ENCODE measurements around the gene TMEM213. TPM values are rescaled to one million over a fixed set of nuclear protein-coding genes. Genes with fewer than 3 reads are reported as not detected.

The TMEM213 gene
- total and polyA plus RNA-seq, 9 donors, result 0.04 to 0.18 (median 0.10) TPM; not detected in 1

- 70% methylated on average over 5 of the region's 5 CpGs for WGBS (ENCODE audit: insufficient coverage)
- Histone ChIP-seq H3K27ac (ENCODE audit: low read length) (no peak overlapping the region), H3K4me1 (ENCODE audit: control insufficient read depth, insufficient read depth, low read length) (no peaks in the 10 kb centered on the region), H3K27me3 (ENCODE audit: control insufficient read depth, insufficient read depth, low read length) (no peaks in the 10 kb centered on the region), H3K9me3 (replicated peaks; ENCODE audit: control insufficient read depth, low read depth, low read length) (no peaks in the 10 kb centered on the region), H3K4me3 (ENCODE audit: low read length) (no peak overlapping the region), H3K36me3 (ENCODE audit: control insufficient read depth, insufficient read depth, low read length) (peaks cover 9% of the 10 kb centered on the region)
- no peak for DNase-seq
These were observed 54.7 kb downstream of the TMEM213 start for GRCh38 chr7:138852469-138852868.

GRCh38 chr7:138853448-138853847, 55.7 kb downstream of the TMEM213 start:
- peaks cover 3% of the 10 kb centered on the region for H3K9me3 ChIP-seq (replicated peaks; ENCODE audit: control insufficient read depth, low read depth, low read length)
- H3K36me3 ChIP-seq (ENCODE audit: control insufficient read depth, insufficient read depth, low read length), result peaks cover 9% of the 10 kb centered on the region
- no peaks in the 10 kb centered on the region for H3K27me3 ChIP-seq (ENCODE audit: control insufficient read depth, insufficient read depth, low read length)
- no peaks in the 10 kb centered on the region for H3K4me1 ChIP-seq (ENCODE audit: control insufficient read depth, insufficient read depth, low read length)
- WGBS (ENCODE audit: insufficient coverage), result no CpG with 5 or more reads among the region's 3 CpGs
- DNase-seq, result no peak
- H3K27ac ChIP-seq (ENCODE audit: low read length), result no peak overlapping the region
- H3K4me3 ChIP-seq (ENCODE audit: low read length), result no peak overlapping the region

- Histone ChIP-seq H3K4me1 (ENCODE audit: control insufficient read depth, insufficient read depth, low read length) (no peaks in the 10 kb centered on the region), H3K4me3 (ENCODE audit: low read length) (no peak overlapping the region), H3K27me3 (ENCODE audit: control insufficient read depth, insufficient read depth, low read length) (no peaks in the 10 kb centered on the region), H3K9me3 (replicated peaks; ENCODE audit: control insufficient read depth, low read depth, low read length) (peaks cover 3% of the 10 kb centered on the region), H3K36me3 (ENCODE audit: control insufficient read depth, insufficient read depth, low read length) (peaks cover 9% of the 10 kb centered on the region), H3K27ac (ENCODE audit: low read length) (no peak overlapping the region)
- no peak for DNase-seq
- 83% methylated on average over 1 of the region's 5 CpGs for WGBS (ENCODE audit: insufficient coverage)
These were observed 56.4 kb downstream of the TMEM213 start for GRCh38 chr7:138854115-138854645.

- H3K4me3 ChIP-seq (ENCODE audit: low read length), result no peak overlapping the region
- peaks cover 14% of the 10 kb centered on the region for H3K36me3 ChIP-seq (ENCODE audit: control insufficient read depth, insufficient read depth, low read length)
- H3K27me3 ChIP-seq (ENCODE audit: control insufficient read depth, insufficient read depth, low read length), result no peaks in the 10 kb centered on the region
- peaks cover 3% of the 10 kb centered on the region for H3K9me3 ChIP-seq (replicated peaks; ENCODE audit: control insufficient read depth, low read depth, low read length)
- H3K4me1 ChIP-seq (ENCODE audit: control insufficient read depth, insufficient read depth, low read length), result no peaks in the 10 kb centered on the region
- H3K27ac ChIP-seq (ENCODE audit: low read length), result no peak overlapping the region
- no peak for DNase-seq
These were observed 59.9 kb downstream of the TMEM213 start for GRCh38 chr7:138857728-138858127.

GRCh38 chr7:138861051-138861450, 63.3 kb downstream of the TMEM213 start:
- 96% methylated on average over 16 of the region's 16 CpGs for WGBS (ENCODE audit: insufficient coverage)
- no peak overlapping the region for H3K27ac ChIP-seq (ENCODE audit: low read length)
- H3K4me1 ChIP-seq (ENCODE audit: control insufficient read depth, insufficient read depth, low read length), result no peaks in the 10 kb centered on the region
- no peak overlapping the region for H3K4me3 ChIP-seq (ENCODE audit: low read length)
- peaks cover 3% of the 10 kb centered on the region for H3K9me3 ChIP-seq (replicated peaks; ENCODE audit: control insufficient read depth, low read depth, low read length)
- H3K27me3 ChIP-seq (ENCODE audit: control insufficient read depth, insufficient read depth, low read length), result no peaks in the 10 kb centered on the region
- DNase-seq, result no peak
- H3K36me3 ChIP-seq (ENCODE audit: control insufficient read depth, insufficient read depth, low read length), result peaks cover 21% of the 10 kb centered on the region

- H3K9me3 ChIP-seq (replicated peaks; ENCODE audit: control insufficient read depth, low read depth, low read length), result no peaks in the 10 kb centered on the region
- DNase-seq, result no peak
- no peak overlapping the region for H3K27ac ChIP-seq (ENCODE audit: low read length)
- no peaks in the 10 kb centered on the region for H3K27me3 ChIP-seq (ENCODE audit: control insufficient read depth, insufficient read depth, low read length)
- WGBS (ENCODE audit: insufficient coverage), result 90% methylated on average over 9 of the region's 9 CpGs
- no peaks in the 10 kb centered on the region for H3K4me1 ChIP-seq (ENCODE audit: control insufficient read depth, insufficient read depth, low read length)
- H3K4me3 ChIP-seq (ENCODE audit: low read length), result no peak overlapping the region
- H3K36me3 ChIP-seq (ENCODE audit: control insufficient read depth, insufficient read depth, low read length), result peaks cover 45% of the 10 kb centered on the region
These were observed 66.1 kb downstream of the TMEM213 start for GRCh38 chr7:138863931-138864330.

- H3K27ac ChIP-seq (ENCODE audit: low read length), result no peak overlapping the region
- H3K36me3 ChIP-seq (ENCODE audit: control insufficient read depth, insufficient read depth, low read length), result peaks cover 47% of the 10 kb centered on the region
- H3K27me3 ChIP-seq (ENCODE audit: control insufficient read depth, insufficient read depth, low read length), result no peaks in the 10 kb centered on the region
- no peaks in the 10 kb centered on the region for H3K9me3 ChIP-seq (replicated peaks; ENCODE audit: control insufficient read depth, low read depth, low read length)
- H3K4me1 ChIP-seq (ENCODE audit: control insufficient read depth, insufficient read depth, low read length), result no peaks in the 10 kb centered on the region
- no CpG with 5 or more reads among the region's 3 CpGs for WGBS (ENCODE audit: insufficient coverage)
- no peak overlapping the region for H3K4me3 ChIP-seq (ENCODE audit: low read length)
- no peak for DNase-seq
These were observed 66.9 kb downstream of the TMEM213 start for GRCh38 chr7:138864667-138865066.

- H3K27me3 ChIP-seq (ENCODE audit: control insufficient read depth, insufficient read depth, low read length), result no peaks in the 10 kb centered on the region
- 66% methylated on average over 3 of the region's 4 CpGs for WGBS (ENCODE audit: insufficient coverage)
- H3K4me1 ChIP-seq (ENCODE audit: control insufficient read depth, insufficient read depth, low read length), result no peaks in the 10 kb centered on the region
- peaks cover 51% of the 10 kb centered on the region for H3K36me3 ChIP-seq (ENCODE audit: control insufficient read depth, insufficient read depth, low read length)
- H3K4me3 ChIP-seq (ENCODE audit: low read length), result no peak overlapping the region
- no peak for DNase-seq
- no peaks in the 10 kb centered on the region for H3K9me3 ChIP-seq (replicated peaks; ENCODE audit: control insufficient read depth, low read depth, low read length)
- no peak overlapping the region for H3K27ac ChIP-seq (ENCODE audit: low read length)
These were observed 68.0 kb downstream of the TMEM213 start for GRCh38 chr7:138865843-138866242.

GRCh38 chr7:138866353-138866752, 68.6 kb downstream of the TMEM213 start:
- 86% methylated on average over 1 of the region's 9 CpGs for WGBS (ENCODE audit: insufficient coverage)
- Histone ChIP-seq H3K27me3 (ENCODE audit: control insufficient read depth, insufficient read depth, low read length) (no peaks in the 10 kb centered on the region), H3K9me3 (replicated peaks; ENCODE audit: control insufficient read depth, low read depth, low read length) (no peaks in the 10 kb centered on the region), H3K27ac (ENCODE audit: low read length) (no peak overlapping the region), H3K4me3 (ENCODE audit: low read length) (no peak overlapping the region), H3K4me1 (ENCODE audit: control insufficient read depth, insufficient read depth, low read length) (no peaks in the 10 kb centered on the region), H3K36me3 (ENCODE audit: control insufficient read depth, insufficient read depth, low read length) (peaks cover 50% of the 10 kb centered on the region)
- DNase-seq, result no peak

- 95% methylated on average over 18 of the region's 19 CpGs for WGBS (ENCODE audit: insufficient coverage)
These were observed 70.0 kb downstream of the TMEM213 start for GRCh38 chr7:138867744-138868143.

GRCh38 chr7:138868711-138869110, 70.9 kb downstream of the TMEM213 start:
- no peaks in the 10 kb centered on the region for H3K9me3 ChIP-seq (replicated peaks; ENCODE audit: control insufficient read depth, low read depth, low read length)
- no peak overlapping the region for H3K4me3 ChIP-seq (ENCODE audit: low read length)
- no peaks in the 10 kb centered on the region for H3K27me3 ChIP-seq (ENCODE audit: control insufficient read depth, insufficient read depth, low read length)
- WGBS (ENCODE audit: insufficient coverage), result 89% methylated on average over 14 of the region's 14 CpGs
- no peak overlapping the region for H3K27ac ChIP-seq (ENCODE audit: low read length)
- no peak for DNase-seq
- H3K4me1 ChIP-seq (ENCODE audit: control insufficient read depth, insufficient read depth, low read length), result no peaks in the 10 kb centered on the region
- peaks cover 46% of the 10 kb centered on the region for H3K36me3 ChIP-seq (ENCODE audit: control insufficient read depth, insufficient read depth, low read length)

More at GRCh38 chr7:138867744-138868143, 70.0 kb downstream of the TMEM213 start:
- H3K4me3 ChIP-seq (ENCODE audit: low read length), result no peak overlapping the region
- no peak for DNase-seq
- no peaks in the 10 kb centered on the region for H3K27me3 ChIP-seq (ENCODE audit: control insufficient read depth, insufficient read depth, low read length)
- H3K27ac ChIP-seq (ENCODE audit: low read length), result no peak overlapping the region
- no peaks in the 10 kb centered on the region for H3K9me3 ChIP-seq (replicated peaks; ENCODE audit: control insufficient read depth, low read depth, low read length)
- no peaks in the 10 kb centered on the region for H3K4me1 ChIP-seq (ENCODE audit: control insufficient read depth, insufficient read depth, low read length)
- peaks cover 50% of the 10 kb centered on the region for H3K36me3 ChIP-seq (ENCODE audit: control insufficient read depth, insufficient read depth, low read length)
